NCI-H226 (cell line): ENCODE data around the gene HLA-DOB.

Experiments
- DNase-seq: peaks from one replicate; pipeline ENCODE4 v3.0.0-alpha.2; 2015

Gene HLA-DOB

DNA sequence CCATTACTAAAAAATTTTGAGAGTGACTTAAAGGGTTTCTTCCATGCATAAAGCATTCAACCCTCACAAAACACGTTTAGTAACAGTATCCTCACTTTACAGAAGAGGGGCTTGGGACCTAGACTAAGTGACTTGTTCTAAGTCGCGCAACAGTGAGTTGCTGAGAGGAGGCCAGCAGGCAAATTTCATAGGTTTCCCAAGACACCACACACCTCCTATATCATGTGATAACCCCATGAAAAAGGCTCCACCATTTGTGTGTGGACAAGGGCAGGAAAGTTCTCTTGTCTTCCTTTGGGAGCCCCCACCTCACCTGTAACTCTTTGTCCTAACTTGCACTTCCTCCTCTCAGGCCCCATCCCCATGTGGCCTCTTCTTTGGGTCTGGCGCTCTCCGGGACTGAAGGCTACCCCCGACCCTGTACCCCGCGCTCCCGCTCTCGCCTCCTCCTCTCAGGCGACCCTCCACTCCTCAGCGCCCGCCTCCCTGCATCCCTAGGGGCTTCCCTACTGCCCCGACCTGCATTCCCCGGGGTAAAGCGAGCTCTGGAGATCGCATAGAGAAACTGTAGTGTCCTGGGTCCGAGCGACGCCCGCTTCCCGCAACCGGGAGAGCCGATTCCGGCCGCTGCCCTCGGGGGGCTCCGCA, 26.7 kb upstream of the HLA-DOB start:
- DNase-seq, result no peak

DNA sequence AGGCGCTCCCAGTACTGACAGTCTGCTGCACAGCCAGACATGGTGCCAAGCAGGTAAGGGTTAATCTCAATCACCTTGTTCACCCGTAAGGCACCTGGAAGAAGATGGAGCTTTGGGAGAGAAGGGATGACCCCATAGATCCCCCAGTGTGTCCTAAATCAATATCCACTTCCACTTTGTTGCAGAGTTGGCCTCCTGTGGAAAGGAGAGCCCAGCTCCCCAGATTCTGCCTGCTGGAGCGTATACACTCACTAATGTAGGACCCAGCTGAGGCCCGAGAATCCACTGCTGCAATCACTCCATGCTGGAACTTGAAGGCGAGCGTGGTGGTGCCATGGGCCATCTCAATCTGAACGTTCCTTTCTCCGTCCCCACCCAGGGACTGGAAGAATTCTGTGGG, 25.9 kb upstream of the HLA-DOB start:
- DNase-seq, result no peak

DNA sequence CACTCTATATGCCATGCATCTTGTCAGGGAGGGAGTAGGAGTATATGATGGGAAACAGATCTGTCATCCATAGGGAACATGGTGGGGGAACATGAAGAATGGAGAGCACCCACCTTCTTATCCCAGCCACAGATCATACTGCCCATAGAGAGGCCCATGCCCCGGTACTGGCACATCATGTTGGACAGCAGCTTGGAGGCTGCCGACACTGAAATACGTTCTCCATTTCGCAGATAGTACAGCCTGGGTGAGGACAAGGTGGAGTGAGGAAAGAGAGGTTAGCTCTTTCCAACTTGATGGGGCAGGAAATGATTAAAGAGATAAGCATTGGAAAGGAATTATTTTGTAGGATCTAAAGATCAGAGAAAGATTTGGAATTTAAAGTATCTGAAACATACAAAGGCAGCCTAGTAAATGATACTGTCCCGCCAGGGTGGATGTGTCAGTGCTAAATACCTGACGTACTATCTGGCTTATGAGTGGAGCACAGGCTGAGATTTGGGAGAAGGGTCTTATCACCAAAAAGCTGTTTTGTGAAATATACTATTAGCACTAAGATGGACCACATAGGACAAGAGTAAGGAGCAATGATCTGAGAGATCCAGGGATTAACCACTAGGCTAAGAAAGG, 25.3 kb upstream of the HLA-DOB start:
- DNase-seq, result no peak

DNA sequence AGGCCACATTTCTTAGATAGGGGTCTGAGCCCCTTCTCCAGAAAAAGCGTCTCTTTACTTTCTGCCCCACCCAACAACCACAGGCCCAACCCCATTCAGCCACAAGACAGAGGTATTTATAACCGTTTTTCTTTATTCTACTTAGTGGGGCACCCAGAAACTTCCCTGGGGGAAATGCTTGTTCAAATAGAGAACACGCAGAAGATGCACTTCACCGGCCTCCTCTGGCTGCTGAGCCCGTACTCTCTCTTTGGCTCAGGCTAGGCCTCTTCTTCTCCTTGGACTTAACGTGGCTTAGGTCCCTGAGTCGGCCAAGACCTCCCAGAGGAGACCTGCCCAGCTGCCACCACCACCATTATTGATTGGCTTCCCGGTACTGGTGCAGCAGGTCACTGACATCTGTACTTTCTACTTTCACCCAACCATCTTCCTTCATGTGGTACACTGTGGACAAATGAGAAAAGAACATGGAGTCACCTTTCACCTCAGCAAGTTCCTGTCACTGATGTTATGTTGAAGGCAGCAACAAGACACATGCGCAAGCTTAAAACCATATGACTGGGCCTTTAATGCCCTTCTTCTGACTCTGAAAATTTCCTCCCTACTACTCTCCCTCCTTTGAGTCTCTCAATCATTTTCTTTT, 23.9 kb upstream of the HLA-DOB start:
- DNase-seq, result no peak

DNA sequence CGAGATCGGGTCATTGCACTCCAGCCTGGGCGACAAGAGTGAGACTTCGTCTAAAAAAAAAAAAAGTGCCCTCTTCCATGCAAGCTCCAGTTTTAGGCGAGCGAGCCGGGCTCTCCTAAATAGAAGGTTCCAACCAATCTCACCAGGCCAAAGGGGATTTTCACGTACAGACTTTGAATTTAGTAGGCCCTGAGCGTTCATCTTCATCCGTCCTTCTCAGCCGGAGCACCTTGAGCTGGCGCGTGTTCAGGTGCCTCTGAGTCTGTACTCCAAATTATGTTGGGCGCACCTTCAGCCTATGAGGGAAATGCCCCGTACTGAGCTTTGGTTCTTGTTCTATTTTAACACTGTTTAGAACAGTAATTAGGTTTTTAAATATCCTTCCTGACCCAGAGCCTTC, 22.6 kb upstream of the HLA-DOB start:
- DNase-seq, result no peak

DNA sequence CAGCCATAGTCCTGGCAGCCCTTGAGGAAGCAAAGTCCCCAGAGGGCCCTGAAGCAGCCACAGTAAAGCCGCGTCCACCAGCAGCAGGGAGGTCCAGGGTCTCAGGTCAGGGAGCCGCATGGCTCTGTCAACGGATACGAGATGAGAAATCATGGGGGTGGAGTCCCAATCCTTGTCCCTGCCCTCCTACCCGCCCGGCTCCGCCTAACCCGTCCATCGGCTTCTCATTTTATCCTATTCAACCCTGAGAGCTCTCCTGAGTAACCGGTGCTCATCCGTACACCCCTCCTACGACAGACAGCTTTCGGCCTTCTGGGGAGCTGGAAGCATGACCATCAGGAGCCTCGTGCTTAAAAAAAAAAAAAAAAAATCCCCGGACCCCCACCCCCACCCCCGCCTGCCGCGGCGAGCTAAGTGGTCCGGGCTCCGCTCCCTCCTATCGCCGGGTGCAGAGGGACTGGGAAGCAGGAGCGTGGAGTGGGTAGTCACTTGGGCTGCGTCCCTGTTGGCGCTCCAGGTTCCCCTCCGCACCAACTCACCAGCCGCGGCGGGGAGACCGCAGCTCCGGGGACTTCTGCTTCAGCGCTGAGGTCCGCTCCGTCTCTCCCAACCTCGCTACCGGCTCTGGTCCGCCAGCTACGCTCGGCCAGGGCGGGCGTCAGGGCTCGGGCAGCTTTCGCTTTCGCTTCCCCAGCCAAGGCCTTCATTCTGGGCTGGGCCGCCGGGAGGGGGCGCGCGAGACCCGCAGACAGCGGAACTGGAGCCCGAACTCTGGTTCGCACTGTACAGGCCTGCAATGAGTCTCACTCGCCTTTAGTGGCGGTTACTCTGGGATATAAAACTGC, 21.5 kb upstream of the HLA-DOB start, which contains the start of gene TAP2:
TSS of gene TAP2 (minus strand) at position 626 of the 845 bp plus-strand sequence. CDS start at position 120, 506 bp downstream.
- peak; percentile 83 for DNase-seq

DNA sequence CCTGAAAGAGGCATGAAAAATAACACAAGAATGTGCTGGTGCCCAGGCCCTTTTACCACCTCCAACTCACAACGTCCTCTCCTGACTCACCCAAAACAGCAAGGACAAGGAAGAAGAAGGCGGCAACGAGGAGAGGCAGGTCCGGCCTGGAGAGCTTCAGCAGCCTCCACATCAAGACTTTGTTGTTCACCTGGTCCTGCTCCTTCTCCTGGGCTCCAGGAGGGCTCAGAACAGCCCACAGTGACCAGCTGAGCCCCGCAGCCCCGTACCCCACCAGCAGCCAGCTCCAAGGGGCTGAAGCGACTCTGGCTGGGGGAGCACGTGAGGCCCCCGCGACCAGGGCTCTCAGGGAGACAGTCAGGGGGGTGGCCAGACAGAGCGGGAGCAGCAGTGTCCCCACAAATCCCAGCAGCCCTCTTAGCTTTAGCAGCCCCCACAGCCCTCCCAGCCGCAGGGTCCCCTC, 20.9 kb upstream of the HLA-DOB start:
- no peak for DNase-seq

DNA sequence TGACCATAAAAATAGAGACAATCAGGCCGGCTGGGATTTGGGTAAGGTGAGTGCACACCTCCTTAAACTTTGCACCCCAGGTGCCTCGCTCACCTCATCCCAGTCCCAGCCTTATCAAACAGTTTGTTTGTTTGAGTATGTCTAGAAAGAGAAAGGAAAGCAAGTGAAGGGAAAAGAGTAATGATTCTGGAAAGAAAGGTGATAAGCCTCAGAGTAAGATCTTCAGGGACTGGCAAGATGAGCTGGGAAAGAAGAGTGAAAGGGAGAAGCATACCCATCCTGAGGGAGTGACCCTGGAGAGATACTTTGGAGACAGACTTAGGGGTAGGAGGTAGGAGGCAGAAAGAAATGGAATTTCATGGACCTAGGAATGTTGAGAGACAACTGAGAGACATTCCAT, 20.1 kb upstream of the HLA-DOB start:
- DNase-seq, result no peak

DNA sequence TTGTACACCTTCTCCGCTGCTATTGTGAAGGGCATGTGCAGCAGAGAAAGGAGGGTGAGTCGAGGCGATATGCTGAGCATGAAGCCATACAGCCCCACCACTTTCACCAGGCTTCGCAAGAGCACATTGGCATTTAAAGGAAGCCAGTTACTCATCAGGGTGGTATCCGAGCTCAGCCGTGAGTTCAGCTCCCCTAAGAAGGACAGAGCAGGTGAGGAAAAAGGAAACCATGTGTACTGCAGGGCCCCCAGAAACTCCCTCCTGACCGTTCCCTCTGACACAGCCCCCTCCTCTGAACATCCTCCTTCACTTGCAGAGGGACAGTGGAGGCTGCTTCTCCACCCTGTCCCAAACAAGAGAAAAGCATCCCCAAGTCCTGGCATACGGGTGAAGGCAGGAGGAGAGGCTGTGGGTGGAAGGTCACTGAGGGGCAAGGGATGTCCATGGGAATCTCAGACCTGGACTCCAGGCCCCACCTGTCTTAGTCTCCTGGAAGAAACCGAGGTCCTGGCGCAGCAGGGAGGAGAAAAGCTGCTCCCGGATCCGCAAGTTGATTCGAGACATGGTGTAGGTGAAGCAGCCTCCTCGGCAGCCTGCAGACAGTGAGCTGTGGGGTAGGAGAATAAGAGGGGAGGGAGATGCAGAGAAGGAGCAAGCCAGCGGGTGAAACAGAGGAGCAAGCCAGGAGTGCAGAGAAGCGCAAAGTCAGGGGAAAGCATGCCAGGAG, 18.5 kb upstream of the HLA-DOB start:
- DNase-seq, result no peak

DNA sequence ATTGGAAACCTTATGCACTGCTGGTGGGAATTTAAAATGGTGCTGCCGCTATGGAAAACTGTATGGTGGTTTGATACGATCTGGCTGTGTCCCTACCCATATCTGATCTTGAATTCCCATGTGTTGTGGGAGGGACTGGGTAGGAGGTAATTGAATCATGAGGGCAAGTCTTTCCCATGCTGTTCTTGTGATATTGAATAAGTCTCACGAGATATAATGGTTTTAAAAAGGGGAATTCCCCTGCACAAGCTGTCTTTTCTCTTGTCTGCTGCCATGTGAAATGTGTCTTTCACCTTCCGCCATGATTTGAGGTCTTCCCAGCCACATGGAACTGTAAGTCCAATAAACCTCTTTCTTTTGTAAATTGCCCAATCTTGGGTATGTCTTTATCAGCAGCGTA, 16.9 kb upstream of the HLA-DOB start:
- DNase-seq, result no peak

DNA sequence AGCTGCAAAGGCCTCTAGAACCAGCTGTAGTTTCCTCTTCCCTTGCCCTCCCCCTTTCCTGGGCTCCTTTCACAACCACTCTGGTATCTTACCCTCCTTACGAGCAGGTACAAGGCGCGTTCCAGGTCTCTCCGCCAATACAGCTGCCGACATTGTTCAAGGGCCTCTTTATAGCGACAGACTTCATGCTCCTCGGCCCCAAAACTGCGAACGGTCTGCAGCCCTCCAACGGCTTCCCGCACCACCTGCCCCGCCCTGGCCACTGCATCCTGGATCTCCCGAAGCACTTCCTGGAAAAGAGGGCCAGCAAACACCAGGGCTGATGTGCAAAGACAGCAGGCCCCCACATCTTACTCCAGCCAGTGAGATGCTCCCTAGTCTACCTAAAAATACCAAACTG, 15.7 kb upstream of the HLA-DOB start:
- DNase-seq, result no peak

DNA sequence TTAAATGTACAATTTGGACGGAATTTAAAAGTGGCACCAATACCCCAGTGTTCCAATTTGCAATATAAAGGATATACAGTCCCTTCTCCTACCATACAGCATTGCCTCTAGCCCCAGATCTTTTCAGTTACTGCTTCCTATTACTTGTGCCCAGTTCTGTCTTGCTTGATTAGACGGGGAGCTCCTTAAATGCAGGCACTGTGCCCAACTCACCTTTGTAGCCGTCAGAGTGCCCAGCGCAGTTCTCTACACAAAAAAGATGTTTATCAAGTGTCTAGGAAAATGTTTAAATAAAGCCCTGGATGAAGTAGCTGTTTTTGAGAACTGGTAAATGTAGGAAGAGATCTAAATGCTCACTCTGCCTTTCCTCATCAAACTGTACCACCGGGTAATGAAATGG, 14.1 kb upstream of the HLA-DOB start:
- no peak for DNase-seq

DNA sequence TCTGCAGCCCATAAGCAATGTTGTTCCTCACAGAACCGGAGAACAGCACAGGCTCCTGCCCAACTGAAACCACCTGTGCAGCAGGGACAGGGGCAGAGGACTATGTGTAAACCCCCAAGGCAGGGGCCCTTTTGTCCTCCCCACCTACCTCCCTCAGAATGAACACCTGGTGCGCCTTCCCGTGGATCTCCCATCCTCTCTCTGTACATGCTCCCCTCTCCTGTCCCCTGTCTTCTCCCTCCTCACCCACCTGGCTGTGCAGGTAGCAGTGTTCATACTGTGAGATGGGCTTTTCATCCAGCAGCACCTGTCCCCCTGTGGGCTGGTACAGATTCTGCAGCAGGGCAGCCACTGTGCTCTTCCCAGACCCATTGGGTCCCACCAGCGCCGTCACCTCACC, 13.2 kb upstream of the HLA-DOB start:
- no peak for DNase-seq

DNA sequence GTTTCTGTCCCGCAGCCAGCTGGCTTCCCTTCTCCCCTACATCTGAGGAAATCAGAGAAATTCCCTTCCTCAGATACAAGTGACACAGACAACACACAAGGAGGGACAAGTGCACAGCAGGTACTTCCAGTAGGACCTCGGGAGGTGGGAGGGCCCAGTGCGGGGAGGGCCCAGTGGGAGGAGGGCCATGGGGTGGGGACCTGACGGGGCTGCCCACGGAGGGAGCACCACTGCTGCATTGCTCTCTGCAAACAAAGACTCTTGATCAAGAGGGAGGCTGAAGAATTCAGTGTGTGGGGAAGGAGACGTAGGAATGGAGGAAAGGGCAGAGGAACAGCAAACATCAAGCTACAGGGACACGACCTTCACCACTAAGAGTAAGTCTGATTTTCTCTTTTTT, 12.7 kb upstream of the HLA-DOB start:
- no peak for DNase-seq

DNA sequence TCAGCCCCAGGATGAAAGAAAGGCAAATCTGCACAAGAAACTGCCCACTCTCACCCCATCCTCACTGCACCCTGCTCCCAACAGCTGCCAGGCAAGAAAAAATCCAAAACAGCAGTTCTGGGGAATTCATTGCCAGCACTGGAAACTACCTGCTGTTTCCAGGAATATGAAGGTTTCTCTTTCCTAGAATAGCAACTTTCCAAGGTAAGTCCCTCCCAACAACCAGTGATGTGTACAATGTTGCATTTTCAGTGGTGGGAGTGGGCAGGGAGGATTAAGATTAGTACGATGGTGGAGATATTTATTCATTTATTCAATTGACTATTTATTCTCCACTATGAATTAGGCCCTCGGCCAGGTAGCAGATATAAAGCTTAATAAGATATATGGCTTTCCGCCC, 10.2 kb upstream of the HLA-DOB start:
- no peak for DNase-seq

DNA sequence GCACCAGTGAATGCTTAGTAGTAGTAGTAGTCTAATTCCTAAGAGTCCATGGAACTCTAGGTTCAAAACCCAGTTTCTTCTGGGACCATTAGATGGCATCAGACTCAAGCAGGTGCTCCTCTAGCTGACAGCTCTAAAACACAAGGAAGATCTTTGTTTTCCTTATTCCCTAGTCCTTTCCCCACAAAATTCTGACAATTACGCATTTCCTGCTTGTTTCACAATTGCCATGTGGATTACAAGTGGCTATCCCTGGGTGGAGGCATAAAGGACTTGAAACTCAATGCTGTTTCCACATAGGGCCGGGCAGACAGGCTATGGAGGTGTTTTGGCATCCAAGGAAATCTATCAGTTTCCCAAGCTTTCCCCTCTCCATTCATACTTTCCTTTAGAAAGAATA, 9.2 kb upstream of the HLA-DOB start:
- DNase-seq, result peak; percentile 29

DNA sequence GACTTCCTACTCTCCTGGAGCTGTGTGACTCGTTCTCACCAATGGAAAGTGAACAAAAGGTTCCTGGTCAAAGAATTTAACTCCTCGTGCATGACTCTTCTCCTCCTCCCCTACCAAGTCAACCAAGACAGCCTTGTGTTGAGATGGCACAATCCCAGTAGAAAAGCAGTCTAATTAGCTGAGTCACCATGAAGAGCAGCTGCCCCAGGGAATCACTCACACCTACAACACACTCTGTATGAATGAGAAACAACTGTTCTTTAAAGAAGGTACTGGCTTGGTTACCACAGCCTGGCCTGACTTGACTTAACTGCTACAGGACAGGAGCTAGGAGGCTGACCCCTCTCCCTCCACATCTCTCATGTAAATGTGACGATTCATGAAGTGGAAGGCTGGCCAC, 2.9 kb upstream of the HLA-DOB start:
- peak; percentile 69 for DNase-seq

DNA sequence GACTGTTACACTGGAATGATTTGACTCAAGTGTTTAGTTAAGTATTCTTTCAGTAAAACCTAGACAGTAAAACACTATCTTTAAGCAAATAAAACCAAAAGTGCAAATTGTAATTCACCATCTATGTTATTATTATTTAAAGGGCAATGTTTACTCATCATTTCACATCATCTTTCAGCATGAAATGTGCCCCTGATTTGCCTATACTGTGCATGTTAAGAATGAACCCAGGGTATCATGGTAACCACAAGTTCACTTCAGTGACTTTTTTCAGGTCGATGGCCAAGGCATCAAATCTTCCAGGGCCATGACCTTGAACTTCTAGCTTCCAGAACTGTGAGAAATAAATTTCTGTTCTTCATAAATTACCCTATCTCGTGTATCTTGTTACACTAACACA, 2.1 kb upstream of the HLA-DOB start:
- no peak for DNase-seq

DNA sequence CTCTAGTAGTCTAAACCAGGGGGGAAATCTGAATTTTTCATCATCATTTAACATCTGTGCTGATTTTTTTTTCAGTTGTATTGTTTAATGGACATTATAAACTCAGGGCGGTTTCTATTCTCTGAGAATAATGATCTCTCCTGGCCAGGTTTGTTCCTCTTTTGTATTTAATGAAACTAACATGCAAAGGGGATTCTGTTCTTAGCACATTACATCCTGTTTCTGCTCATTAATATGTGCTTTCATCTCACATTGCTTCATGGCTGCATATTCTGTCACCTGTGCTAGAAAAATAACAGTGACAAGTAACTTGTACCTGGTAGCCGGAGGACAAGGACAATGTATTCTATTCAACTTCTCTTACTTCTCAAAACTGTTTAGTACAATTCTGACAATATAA, 806 bp downstream of the HLA-DOB start:
- DNase-seq, result no peak

DNA sequence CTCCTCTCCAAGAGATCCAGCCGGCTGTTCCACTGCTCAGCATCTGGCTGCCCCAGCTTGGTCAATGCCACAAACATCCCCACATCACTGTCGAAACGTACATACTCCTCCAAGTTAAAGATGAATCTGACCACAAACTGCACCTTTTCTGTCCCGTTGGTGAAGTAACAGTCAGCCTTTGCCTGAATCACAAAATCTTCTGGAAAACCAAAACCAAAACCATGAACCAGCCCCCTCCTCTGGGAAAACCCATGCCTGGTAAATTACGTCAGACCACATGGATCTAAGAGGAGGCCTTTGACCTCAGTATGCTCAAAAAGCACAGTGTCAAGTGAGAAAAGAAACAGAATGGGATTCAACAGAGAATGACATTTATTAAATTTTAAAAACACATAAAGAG, 1.7 kb downstream of the HLA-DOB start:
- DNase-seq, result no peak

DNA sequence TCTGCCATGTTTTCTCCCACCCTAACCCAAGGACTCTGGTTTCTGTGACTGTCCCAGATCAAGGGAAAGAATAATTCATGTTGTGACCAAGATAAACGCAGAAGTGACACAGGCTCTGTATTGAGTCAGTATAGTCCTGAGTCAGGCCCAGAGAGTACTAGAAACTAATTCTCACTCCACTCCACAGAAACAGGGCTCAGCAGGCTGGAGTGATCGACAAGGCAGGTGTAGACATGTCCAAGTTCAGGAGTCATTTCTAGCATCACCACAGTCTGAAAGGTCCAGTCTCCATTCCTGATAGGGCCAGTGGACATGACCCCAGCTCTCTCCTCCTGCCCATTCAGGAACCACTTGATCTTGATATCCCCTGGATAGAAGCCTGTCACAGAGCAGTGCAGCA, 2.7 kb downstream of the HLA-DOB start:
- DNase-seq, result no peak

DNA sequence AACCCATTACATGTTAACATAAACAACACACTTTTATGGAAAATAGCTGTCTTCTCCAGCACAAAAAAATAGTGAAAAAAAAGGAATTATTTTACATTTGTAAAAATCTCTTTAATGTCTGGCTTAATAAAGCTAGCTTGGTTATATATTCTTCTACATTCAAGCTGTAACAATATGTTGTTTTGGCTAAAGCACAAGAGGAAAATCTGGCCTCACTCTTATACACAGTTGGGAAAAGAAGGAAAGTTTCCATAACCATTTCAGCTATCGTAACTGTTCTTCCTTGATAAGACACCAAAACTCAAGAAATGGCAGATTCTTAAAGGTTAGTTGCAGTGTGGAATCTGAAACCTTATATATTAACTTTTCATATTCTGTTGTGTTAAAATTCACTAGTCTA, 7.6 kb downstream of the HLA-DOB start:
- no peak for DNase-seq
